PC-3 (cell line): ENCODE measurements around the gene THSD7A. TPM values are rescaled to one million over a fixed set of nuclear protein-coding genes. Genes with fewer than 3 reads are reported as not detected.

Experiments used
- ATAC-seq: fragments of 200-7000 bp; cut with Tn5 transposase; 2 replicates; pipeline ENCODE4 v1.9.1; 2020; ENCODE audit warnings: mild to moderate bottlenecking, moderate library complexity
- BruUV-seq: library from RNA; stranded (reverse); fragments of 400-500 nt; replicated peaks from 2 replicates; lab custom pipeline; 2021; lab: Mats Ljungman, UMichigan
- CTCF ChIA-PET: fragments of 300-600 bp; sonication (Branson Sonifier 250); formaldehyde crosslinking; loops from one replicate; lab custom pipeline; 2022; ENCODE audit warnings: antibody characterized with exemption; lab: Charles Lee
- POLR2A ChIA-PET: fragments of 300-600 bp; sonication (Branson Sonifier 250); formaldehyde crosslinking; loops from one replicate; lab custom pipeline; 2022; ENCODE audit warnings: antibody characterized with exemption; ENCODE audit not compliant: unreplicated experiment; lab: Charles Lee
- DNase-seq: peaks from one replicate; pipeline ENCODE4 v3.0.0-alpha.2; 2015
- H2AFZ ChIP-seq: fragments of 300-600 bp; sonication (generic); 2 replicates; pipeline ENCODE4 v1.6.0; 2016; ENCODE audit warnings: antibody characterized with exemption, low read length
- H3F3A ChIP-seq: fragments of 300-600 bp; sonication (generic); one replicate; pipeline ENCODE4 v1.6.0; 2017; ENCODE audit warnings: antibody characterized with exemption, low read length, control low read depth, mild to moderate bottlenecking; ENCODE audit not compliant: unreplicated experiment
- H3K27ac ChIP-seq: fragments of 300-600 bp; sonication (generic); 2 replicates; pipeline ENCODE4 v1.5.1; 2016; ENCODE audit warnings: mild to moderate bottlenecking, low read length
- H3K27me3 ChIP-seq: fragments of 300-600 bp; sonication (generic); 2 replicates; pipeline ENCODE4 v1.6.1; 2016; ENCODE audit warnings: low read length, mixed read lengths
- H3K36me3 ChIP-seq: fragments of 300-600 bp; sonication (generic); 2 replicates; pipeline ENCODE4 v1.6.1; 2016; ENCODE audit warnings: low read depth, mixed run types, low read length, mixed read lengths
- H3K4me1 ChIP-seq: fragments of 300-600 bp; sonication (generic); 2 replicates; pipeline ENCODE4 v1.5.1; 2016; ENCODE audit warnings: low read length; ENCODE audit not compliant: insufficient read depth
- H3K4me2 ChIP-seq: fragments of 300-600 bp; sonication (generic); 2 replicates; pipeline ENCODE4 v1.6.0; 2016; ENCODE audit warnings: low read length
- H3K4me3 ChIP-seq: fragments of 300-600 bp; sonication (generic); 2 replicates; pipeline ENCODE4 v1.5.1; 2016; ENCODE audit warnings: mild to moderate bottlenecking, low read length, mixed read lengths
- H3K79me2 ChIP-seq: fragments of 300-600 bp; sonication (generic); 2 replicates; pipeline ENCODE4 v1.6.1; 2017; ENCODE audit warnings: low read length, mixed read lengths
- H3K9ac ChIP-seq: fragments of 300-600 bp; sonication (generic); 2 replicates; pipeline ENCODE4 v1.6.0; 2016; ENCODE audit warnings: mild to moderate bottlenecking, low read length
- H3K9me2 ChIP-seq: fragments of 300-600 bp; sonication (generic); replicated peaks from 2 replicates; pipeline ENCODE4 v1.6.1; 2016; ENCODE audit warnings: mixed run types, low read length, mixed read lengths
- H3K9me3 ChIP-seq: fragments of 300-600 bp; sonication (generic); 2 replicates; pipeline ENCODE4 v1.6.1; 2016; ENCODE audit warnings: low read length, mixed read lengths
- H4K20me1 ChIP-seq: fragments of 300-600 bp; sonication (generic); 2 replicates; pipeline ENCODE4 v1.6.1; 2016; ENCODE audit warnings: low read length, mixed read lengths
- CTCF ChIP-seq: fragments of 300-600 bp; sonication (generic); conservative IDR thresholded peaks from 2 replicates; pipeline ENCODE4 v1.5.1; 2017; ENCODE audit warnings: antibody characterized with exemption, low read depth, mild to moderate bottlenecking, low read length
- EZH2 ChIP-seq: fragments of 300-600 bp; sonication (generic); IDR thresholded peaks from one replicate; pipeline ENCODE4 v1.6.1; 2017; ENCODE audit warnings: antibody characterized with exemption, mild to moderate bottlenecking, low read length; ENCODE audit not compliant: unreplicated experiment
- EZH2phosphoT487 ChIP-seq: fragments of 300-600 bp; sonication (generic); IDR thresholded peaks from 2 replicates; pipeline ENCODE4 v1.6.1; 2018; ENCODE audit warnings: mild to moderate bottlenecking, antibody characterized with exemption, low read length, borderline replicate concordance
- intact Hi-C: fragments of 100-400 bp; cut with micrococcal nuclease; formaldehyde crosslinking; loops from 2 replicates; pipeline ENCODE4 v1.9.0; 2023
- total RNA-seq: library from RNA; depleted of rRNA; stranded (reverse); fragments of >200 nt; gene quantifications from 2 replicates; pipeline ENCODE4 v1.2.3, GENCODE V29; 2014

THSD7A gene
- total RNA-seq, 1 experiment from 2014 or later = 0.04 TPM

GRCh38 chr7:11750191-11750590 is 81.8 kb downstream of the THSD7A start:
- ATAC-seq = no peak
- H3K4me3 ChIP-seq = no peak overlapping the region
- intact Hi-C loops = no loop called here
- DNase-seq = no peak
- H3K4me2 ChIP-seq = no peak overlapping the region
- no TSS peak for BruUV-seq
- no peak overlapping the region for H3K9ac ChIP-seq
- peaks cover 39% of the 10 kb centered on the region for H3K4me1 ChIP-seq
- no peaks in the 10 kb centered on the region for H3F3A ChIP-seq
- TF ChIP-seq CTCF = no peak
- no peak for TF ChIP-seq EZH2
- no peak for TF ChIP-seq EZH2phosphoT487
- H2AFZ ChIP-seq = no peak overlapping the region
- H4K20me1 ChIP-seq = no peaks in the 10 kb centered on the region
- CTCF ChIA-PET = no interaction called here
- no peaks in the 10 kb centered on the region for H3K9me3 ChIP-seq
- no peak overlapping the region for H3K27ac ChIP-seq
- no peaks in the 10 kb centered on the region for H3K9me2 ChIP-seq
- H3K79me2 ChIP-seq = no peaks in the 10 kb centered on the region
- no peaks in the 10 kb centered on the region for H3K36me3 ChIP-seq
- POLR2A ChIA-PET = no interaction called here
- no peaks in the 10 kb centered on the region for H3K27me3 ChIP-seq

GRCh38 chr7:11749629-11750028 is 82.4 kb downstream of the THSD7A start:
- CTCF ChIA-PET = no interaction called here
- no peaks in the 10 kb centered on the region for H3K27me3 ChIP-seq
- H3K4me1 ChIP-seq = peaks cover 39% of the 10 kb centered on the region
- DNase-seq (peak; percentile 14), ATAC-seq (no peak)
- intact Hi-C loops = loop anchor here (5.0 kb wide), 3 partner anchors 38 to 157 kb away; partner anchors contain the start of gene THSD7A
- BruUV-seq = no TSS peak
- H3K9me2 ChIP-seq = no peaks in the 10 kb centered on the region
- no peaks in the 10 kb centered on the region for H3K9me3 ChIP-seq
- TF ChIP-seq EZH2phosphoT487 = no peak
- no peak for TF ChIP-seq CTCF
- no peak for TF ChIP-seq EZH2
- H3K27ac ChIP-seq = no peak overlapping the region
- H3K79me2 ChIP-seq = no peaks in the 10 kb centered on the region
- POLR2A ChIA-PET = no interaction called here
- H3K9ac ChIP-seq = no peak overlapping the region
- H4K20me1 ChIP-seq = no peaks in the 10 kb centered on the region
- no peaks in the 10 kb centered on the region for H3F3A ChIP-seq
- H3K36me3 ChIP-seq = no peaks in the 10 kb centered on the region
- no peak overlapping the region for H3K4me2 ChIP-seq
- H3K4me3 ChIP-seq = no peak overlapping the region
- H2AFZ ChIP-seq = no peak overlapping the region

- no peaks in the 10 kb centered on the region for H3K79me2 ChIP-seq
- H3K9me2 ChIP-seq = no peaks in the 10 kb centered on the region
- intact Hi-C loops = loop anchor here (5.0 kb wide), 3 partner anchors 38 to 157 kb away; partner anchors contain the start of gene THSD7A
- no peaks in the 10 kb centered on the region for H3F3A ChIP-seq
- POLR2A ChIA-PET = no interaction called here
- BruUV-seq = no TSS peak
- no peaks in the 10 kb centered on the region for H3K27me3 ChIP-seq
- no peak overlapping the region for H3K4me3 ChIP-seq
- H3K36me3 ChIP-seq = no peaks in the 10 kb centered on the region
- ATAC-seq (no peak), DNase-seq (peak; percentile 3)
- peaks cover 39% of the 10 kb centered on the region for H3K4me1 ChIP-seq
- TF ChIP-seq EZH2phosphoT487 (no peak), CTCF (0 out of 2 replicates have a peak, but pooled peaks have one; percentile 19), EZH2 (no peak)
- H3K27ac ChIP-seq = no peak overlapping the region
- H4K20me1 ChIP-seq = no peaks in the 10 kb centered on the region
- no peaks in the 10 kb centered on the region for H3K9me3 ChIP-seq
- no peak overlapping the region for H3K4me2 ChIP-seq
- no peak overlapping the region for H2AFZ ChIP-seq
- CTCF ChIA-PET = no interaction called here
- no peak overlapping the region for H3K9ac ChIP-seq
These were observed 83.1 kb downstream of the THSD7A start for GRCh38 chr7:11748884-11749283.
